GM13977 (cell line): ENCODE data around the gene CLEC4M.

Source experiments
- DNase-seq: peaks from one replicate; pipeline ENCODE4 v3.0.0; 2012; ENCODE audit warnings: low spot score
- CTCF ChIP-seq: IDR thresholded peaks from 2 replicates; pipeline ENCODE4 v1.5.1; 2012; ENCODE audit warnings: mild to moderate bottlenecking, control low read depth; ENCODE audit not compliant: insufficient read depth; ENCODE audit errors: extremely low read depth, missing control alignments
- in situ Hi-C: fragments of 300-500 bp; cut with MboI; formaldehyde crosslinking; loops from one replicate; pipeline ENCODE4 v1.12.0; 2022; ENCODE audit warnings: low sequenced_read_pairs, low pct_unique_long_range_greater_than_20kb, mixed read lengths, inconsistent platforms; ENCODE audit not compliant: unreplicated experiment

CLEC4M gene

GRCh38 chr19:7769171-7769570 is 6.1 kb downstream of the CLEC4M start:
- no peak for TF ChIP-seq CTCF
- DNase-seq: no peak
- in situ Hi-C loops: no loop called here

- DNase-seq: no peak
- in situ Hi-C loops: no loop called here
- TF ChIP-seq CTCF: no peak
Observed at GRCh38 chr19:7771072-7771471, 8.0 kb downstream of the CLEC4M start.

- DNase-seq: peak; percentile 67
- in situ Hi-C loops: no loop called here
- no peak for TF ChIP-seq CTCF
Observed at GRCh38 chr19:7772752-7773291, 9.8 kb downstream of the CLEC4M start.

GRCh38 chr19:7773841-7774240 is 10.8 kb downstream of the CLEC4M start:
- in situ Hi-C loops: no loop called here
- TF ChIP-seq CTCF: no peak
- no peak for DNase-seq

GRCh38 chr19:7775761-7776160 is 12.7 kb downstream of the CLEC4M start:
- in situ Hi-C loops: no loop called here
- DNase-seq: no peak
- TF ChIP-seq CTCF: no peak

- no peak for DNase-seq
- in situ Hi-C loops: no loop called here
- TF ChIP-seq CTCF: no peak
Observed at GRCh38 chr19:7778081-7778480, 15.0 kb downstream of the CLEC4M start.
